GM18517 (cell line): ENCODE results near the gene FLNA.
"Not testable (repeated sequence)": the region's sequence is repeated elsewhere in the genome, so short reads cannot be mapped to it uniquely, and the experiment has no call there.

Source experiments
- ATAC-seq: cut with Tn5 transposase; IDR thresholded peaks from one replicate; pipeline ENCODE4 v1.9.1; 2021; ENCODE audit warnings: mild to moderate bottlenecking, moderate library complexity; ENCODE audit not compliant: unreplicated experiment

FLNA gene, protein sequence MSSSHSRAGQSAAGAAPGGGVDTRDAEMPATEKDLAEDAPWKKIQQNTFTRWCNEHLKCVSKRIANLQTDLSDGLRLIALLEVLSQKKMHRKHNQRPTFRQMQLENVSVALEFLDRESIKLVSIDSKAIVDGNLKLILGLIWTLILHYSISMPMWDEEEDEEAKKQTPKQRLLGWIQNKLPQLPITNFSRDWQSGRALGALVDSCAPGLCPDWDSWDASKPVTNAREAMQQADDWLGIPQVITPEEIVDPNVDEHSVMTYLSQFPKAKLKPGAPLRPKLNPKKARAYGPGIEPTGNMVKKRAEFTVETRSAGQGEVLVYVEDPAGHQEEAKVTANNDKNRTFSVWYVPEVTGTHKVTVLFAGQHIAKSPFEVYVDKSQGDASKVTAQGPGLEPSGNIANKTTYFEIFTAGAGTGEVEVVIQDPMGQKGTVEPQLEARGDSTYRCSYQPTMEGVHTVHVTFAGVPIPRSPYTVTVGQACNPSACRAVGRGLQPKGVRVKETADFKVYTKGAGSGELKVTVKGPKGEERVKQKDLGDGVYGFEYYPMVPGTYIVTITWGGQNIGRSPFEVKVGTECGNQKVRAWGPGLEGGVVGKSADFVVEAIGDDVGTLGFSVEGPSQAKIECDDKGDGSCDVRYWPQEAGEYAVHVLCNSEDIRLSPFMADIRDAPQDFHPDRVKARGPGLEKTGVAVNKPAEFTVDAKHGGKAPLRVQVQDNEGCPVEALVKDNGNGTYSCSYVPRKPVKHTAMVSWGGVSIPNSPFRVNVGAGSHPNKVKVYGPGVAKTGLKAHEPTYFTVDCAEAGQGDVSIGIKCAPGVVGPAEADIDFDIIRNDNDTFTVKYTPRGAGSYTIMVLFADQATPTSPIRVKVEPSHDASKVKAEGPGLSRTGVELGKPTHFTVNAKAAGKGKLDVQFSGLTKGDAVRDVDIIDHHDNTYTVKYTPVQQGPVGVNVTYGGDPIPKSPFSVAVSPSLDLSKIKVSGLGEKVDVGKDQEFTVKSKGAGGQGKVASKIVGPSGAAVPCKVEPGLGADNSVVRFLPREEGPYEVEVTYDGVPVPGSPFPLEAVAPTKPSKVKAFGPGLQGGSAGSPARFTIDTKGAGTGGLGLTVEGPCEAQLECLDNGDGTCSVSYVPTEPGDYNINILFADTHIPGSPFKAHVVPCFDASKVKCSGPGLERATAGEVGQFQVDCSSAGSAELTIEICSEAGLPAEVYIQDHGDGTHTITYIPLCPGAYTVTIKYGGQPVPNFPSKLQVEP (N-terminal part only)

DNA sequence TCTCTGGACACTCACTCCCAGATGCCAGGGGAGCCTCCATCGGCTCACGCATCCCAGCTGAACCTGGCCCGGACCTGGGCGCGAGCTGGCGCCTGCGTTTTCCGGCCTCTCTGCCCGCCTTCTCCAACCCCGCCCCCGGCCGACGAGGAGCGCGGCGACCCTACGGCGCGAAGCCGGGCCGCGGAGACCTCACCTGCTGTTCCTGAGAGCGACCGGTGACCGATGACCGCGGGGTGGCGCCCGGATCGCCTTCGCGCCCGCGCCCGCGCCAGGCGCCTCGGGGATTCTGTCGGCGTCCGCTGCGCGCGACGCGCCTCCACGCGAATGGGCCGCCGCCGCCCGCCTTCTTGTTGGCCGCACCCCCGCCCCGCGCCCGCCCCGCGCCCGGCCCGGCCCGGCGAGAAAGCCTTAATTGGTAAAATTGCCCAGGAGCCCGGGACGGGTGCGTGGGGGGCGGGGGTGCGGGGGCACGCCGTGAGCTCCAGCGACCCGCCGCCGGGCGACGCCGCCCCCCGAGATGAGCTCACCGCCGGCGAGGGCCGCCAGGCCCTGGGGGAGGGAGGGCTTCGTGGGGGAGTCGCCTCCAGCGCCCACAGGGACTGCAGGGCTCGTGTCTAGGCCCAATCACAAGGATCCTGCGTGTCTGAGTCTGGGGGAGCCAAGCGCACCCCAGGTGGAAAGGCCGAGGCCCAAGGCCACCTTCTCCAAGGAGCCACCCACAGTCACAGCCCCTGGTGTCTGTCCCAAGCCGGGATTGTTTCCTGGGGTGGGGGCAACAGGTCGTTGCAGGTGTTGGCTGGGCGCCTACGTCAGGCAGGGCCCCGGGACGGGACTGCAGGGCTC, at the start of gene FLNA:
FLNA (minus strand) TSS at position 322 of the 843 bp plus-strand sequence. CDS start 3,389 bp downstream, outside the sequence.
- ATAC-seq = no peak

- no peak for ATAC-seq
Observed at GRCh38 chrX:154420402-154420756, 45.9 kb upstream of the FLNA start.

GRCh38 chrX:154419688-154420401, 45.4 kb upstream of the FLNA start:
- ATAC-seq = no peak

DNA sequence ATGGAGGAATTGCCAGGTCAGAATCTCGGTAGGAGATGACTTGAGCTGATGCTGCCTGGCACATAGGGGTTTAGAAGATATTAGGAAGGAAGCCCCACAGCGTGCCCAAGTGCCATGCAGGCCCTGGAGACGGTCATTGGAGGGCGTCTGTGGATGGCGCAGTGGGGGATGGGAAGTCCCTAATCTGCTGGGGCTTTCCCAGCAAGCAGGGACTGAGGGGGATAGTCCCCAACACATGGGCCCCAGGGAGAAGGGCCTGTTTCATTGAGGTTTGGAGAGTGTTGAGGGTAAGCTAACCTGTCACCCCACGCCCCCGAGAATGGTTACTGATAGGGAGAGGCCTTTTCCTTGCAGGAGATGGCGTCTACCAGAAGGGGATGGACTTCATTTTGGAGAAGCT, 44.8 kb upstream of the FLNA start:
- ATAC-seq = no peak

GRCh38 chrX:154417157-154417556, 42.7 kb upstream of the FLNA start:
- ATAC-seq = no peak

DNA sequence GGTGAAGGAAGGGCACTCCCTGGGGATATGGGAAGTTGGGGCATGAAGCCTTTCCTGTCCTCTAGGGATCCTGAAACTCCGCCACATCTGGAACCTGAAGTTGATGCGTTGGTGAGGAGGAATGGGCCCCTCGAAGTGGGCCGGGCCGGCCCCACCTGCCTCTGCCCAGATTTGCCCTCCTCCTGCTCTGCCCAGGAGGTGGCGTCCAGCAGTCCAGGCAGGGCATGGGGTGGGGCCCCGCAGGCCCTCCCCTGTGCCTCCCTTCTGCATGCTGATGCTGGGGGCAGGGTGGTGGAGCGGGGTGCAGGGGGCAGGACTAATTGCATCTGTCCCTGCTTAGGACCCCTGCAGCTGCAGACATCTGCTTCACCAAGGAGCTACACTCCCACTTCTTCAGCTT, 38.7 kb upstream of the FLNA start:
- ATAC-seq = no peak

GRCh38 chrX:154412468-154412867, 38.0 kb upstream of the FLNA start:
- ATAC-seq = no peak

DNA sequence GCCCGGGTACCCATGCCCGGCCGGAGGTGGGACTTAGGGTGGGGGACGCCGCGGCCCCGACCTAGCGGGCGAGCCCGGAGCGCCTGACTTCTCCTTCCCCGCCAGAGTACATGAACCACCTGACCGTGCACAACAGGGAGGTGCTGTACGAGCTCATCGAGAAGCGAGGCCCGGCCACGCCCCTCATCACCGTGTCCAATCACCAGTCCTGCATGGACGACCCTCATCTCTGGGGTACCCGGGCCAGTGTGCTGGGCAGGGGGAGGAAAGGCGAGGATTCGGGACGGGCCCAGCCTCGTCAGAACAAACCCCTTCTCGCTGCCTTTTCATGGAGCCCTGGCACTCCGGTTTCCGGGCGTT, 37.5 kb upstream of the FLNA start:
- ATAC-seq = no peak

DNA sequence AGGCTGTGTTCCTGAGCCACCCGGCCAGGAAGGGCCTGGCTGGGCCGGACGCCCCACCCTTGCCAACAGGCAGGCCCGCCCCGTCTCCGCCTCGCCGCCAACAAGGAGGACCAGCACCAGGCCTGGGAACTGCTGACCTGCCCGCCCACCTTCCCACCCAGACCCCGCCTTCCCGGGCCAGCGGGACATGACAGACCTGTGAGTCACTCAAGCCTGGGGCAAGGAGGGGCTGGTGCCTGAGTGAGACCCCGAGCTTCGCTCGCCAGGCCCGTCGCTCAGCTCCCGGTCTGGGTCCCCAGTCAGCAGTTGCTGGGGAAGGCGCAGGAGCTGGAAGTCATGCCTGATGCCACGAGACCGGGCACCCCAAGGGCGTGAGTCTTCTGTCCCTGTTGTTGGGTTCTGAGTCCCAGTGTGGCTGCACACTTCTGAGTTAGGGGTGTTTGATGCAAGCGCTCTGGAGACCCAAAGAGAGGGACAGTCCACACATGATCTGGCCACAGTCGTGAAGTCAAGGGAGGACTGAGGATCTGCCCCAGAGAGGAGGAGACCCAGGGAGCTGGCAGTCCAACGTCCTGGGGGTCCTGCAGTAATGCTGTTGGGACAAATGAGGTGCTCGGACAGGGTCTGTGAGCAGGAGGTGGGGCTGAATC, 34.9 kb upstream of the FLNA start, which contains the start of gene DNASE1L1:
DNASE1L1 (minus strand) TSS at position 33 of the 650 bp plus-strand sequence. CDS start 3,686 bp downstream, outside the sequence.
- ATAC-seq = no peak

- ATAC-seq = no peak
Observed at GRCh38 chrX:154408659-154409221, 34.3 kb upstream of the FLNA start.

- no peak for ATAC-seq
Observed at GRCh38 chrX:154404625-154405192, 30.3 kb upstream of the FLNA start.

GRCh38 chrX:154403858-154404257, 29.4 kb upstream of the FLNA start:
- ATAC-seq = no peak

DNA sequence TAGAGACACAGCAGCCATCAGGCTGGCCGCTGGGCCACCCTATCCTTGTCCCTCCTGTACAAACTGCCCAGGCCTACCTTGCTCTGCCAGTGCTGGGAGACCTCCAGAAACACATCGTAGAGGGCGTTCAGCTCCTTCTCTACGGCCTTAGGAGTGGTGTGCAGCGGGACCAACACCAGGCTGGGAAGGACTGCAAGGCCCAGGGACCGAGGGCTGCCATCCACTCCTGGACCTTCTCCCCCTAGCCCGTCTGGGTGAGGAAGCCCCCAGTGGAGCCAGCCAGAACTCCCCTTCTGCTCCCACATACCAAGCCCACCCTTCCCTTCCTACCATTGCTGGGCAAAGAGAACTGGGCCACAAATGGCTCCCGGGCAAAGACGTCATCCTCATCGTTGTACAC, 28.8 kb upstream of the FLNA start:
- ATAC-seq = no peak

DNA sequence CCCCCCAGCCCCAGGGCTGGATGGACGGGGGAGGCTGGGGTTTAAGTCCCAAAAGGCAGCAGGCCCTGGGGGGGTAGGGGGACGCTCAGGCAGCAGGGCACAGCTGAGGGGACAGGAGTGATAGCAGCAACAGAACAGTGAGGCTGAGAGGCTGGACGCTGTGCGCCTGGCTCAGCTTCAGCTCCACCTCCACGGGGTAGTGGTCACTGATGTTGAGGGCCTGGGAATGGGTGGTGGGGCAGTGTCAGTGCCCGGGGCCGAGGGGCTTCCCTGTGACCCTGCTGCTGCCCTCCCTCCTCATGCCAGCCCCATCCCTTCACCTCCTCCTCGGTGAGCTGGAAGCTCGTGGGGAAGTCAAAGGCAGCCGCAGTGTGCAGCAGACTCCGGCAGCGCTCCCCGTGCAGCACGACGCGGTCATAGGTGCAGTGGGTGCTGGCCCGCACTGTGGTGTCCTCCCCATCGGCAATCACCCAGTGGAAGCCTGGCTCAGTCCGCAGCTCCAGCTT, 28.2 kb upstream of the FLNA start:
- no peak for ATAC-seq

DNA sequence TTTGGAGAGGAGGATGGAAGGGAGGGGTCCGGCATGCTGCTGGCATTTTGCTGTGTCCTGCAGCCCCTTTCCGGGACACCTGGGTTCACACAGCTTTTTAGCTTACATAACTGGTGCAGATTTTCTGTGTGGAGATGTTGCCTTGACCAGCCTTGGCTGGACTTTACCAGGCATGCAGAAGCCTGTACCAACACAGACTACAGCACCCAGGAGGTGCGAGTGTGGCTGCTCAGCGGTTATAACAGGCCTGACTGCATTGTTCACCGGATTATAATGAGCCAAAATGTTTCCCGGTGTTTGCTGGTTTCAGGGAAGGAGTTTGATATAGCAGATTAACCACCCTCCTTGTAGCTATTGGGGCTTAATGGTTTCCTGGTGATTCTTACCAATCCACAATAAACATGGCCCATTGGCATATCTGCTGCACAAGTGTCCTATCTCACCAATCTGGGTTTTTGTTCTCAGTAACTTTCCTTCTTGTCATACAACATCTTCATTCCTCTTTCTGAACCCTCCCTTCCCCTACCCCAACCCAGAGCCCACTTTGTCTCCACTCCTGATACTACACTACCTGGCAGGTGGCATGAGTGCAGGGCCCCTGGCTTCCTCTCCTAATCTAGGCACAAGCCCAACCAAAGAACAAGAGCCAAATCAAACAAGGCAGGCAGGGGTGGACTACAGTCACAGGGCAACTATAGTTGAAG, 27.6 kb upstream of the FLNA start:
- ATAC-seq = no peak

DNA sequence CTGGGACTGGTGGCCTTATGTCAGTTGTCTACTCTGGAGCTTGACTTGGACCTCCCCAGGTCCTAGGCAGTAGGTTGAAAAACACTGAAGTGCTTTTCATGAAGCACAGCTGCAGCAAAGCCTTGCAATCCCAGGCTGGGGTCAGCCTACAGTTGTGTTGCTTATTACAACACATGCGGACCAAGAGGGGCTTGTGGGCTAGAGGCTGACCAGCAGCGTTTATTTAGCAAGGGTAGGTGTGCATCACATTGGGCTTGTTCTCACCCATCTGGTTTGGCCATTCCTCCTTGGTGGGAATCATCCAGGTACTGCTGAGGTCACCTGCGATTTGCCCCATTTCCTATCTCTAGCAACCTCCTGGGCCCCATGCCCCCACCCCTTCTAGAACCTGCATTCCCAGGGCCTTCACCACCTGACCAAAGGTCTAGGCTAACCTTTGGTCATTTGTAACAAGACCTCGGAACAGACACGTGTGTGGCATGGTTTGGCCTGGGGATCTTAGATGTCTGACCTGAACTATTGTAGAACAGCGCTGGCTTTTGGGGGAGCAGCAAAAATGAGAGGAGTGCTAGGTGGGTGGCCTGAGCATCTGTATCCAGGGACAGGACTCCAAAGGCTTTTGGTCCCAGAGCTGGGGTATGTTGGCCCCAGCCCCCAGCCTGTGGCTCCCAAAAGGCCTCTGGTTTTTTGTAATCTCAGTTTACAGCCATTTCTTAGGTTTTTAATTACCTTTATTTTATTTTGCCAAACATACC, 26.8 kb upstream of the FLNA start:
- ATAC-seq = no peak

DNA sequence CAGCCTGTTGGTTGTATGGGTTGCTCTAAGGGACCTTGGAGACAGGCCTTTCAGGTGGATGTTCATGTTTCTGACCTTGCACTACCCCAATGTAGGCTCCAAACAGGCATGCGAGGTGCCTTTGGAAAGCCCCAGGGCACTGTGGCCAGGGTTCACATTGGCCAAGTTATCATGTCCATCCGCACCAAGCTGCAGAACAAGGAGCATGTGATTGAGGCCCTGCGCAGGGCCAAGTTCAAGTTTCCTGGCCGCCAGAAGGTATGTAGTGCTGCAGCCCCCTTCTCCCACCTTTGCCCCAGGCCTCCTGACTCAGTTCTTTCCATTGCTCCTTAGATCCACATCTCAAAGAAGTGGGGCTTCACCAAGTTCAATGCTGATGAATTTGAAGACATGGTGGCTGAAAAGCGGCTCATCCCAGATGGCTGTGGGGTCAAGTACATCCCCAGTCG, 26.0 kb upstream of the FLNA start:
- ATAC-seq = not testable (repeated sequence)
